HG02642 (cell line): ENCODE results near the gene P2RX6.

Source experiments
- ATAC-seq: cut with Tn5 transposase; IDR thresholded peaks from one replicate; pipeline ENCODE4 v1.9.1; 2021; ENCODE audit warnings: mild to moderate bottlenecking; ENCODE audit not compliant: unreplicated experiment, poor library complexity

P2RX6 gene

DNA sequence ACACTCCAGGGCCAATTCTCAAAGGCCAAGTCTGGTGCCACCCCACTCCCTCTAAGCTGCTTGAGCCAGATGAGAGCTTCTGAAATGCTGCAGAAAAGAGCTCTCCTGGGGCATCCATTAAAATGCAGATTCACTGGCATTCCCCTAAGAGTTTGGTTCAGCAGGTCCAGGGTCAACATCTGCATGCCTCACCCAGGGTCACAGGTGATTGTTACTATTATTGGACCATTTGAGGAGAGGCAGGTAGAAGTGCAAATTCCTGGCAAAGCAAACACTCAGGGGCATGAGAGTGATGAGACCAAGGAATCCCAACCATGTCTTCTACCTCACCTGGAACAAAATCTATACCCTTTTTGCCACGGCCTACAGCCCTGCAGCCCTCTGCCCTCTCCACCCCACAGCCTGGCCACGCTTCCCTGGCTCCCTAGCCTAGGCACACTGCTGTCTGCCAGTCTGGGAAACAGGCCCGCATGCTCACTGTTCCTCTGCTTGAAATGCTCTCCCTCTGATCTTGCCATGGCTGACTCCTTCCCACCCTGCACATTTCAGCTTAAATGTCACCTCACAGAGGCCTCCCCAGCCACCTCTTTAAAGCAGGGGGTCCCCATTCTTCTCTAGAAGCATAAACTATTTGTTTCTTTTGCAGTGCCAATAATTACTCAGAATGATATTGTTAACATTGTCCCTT, 4.4 kb upstream of the P2RX6 start:
- no peak for ATAC-seq

- no peak for ATAC-seq
Observed at GRCh38 chr22:21012446-21013407, 2.2 kb upstream of the P2RX6 start.

GRCh38 chr22:21013657-21014201, 1.2 kb upstream of the P2RX6 start:
- peak; percentile 18 for ATAC-seq

GRCh38 chr22:21014202-21014725, 701 bp upstream of the P2RX6 start:
- peak; percentile 81 for ATAC-seq

DNA sequence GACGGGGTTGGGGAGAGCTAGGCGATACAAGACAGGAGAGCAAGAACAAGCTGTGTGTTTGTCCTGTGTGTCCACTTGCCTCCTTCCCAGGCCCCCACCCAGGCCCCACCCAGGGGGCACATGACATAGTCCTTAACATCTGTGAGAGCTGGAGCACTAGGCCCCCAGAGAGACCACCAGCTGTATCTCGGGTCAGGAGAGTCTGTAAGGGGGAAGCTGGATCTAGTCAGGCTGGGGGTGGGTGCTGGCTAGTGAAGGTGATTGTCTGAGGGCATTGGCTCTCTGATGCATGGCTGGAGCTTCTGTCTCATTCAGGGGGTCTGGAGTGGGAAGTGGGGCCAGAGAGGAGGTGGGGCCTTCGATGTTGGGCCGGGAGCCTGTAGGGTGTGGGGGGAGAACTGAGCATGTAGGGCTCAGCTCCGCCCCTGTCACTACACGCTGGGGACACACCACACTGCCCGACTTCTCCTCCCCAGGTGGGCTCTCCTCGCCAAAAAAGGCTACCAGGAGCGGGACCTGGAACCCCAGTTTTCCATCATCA, 571 bp downstream of the P2RX6 start:
- ATAC-seq, result no peak

GRCh38 chr22:21016644-21017420, 1.9 kb downstream of the P2RX6 start:
- ATAC-seq, result no peak

GRCh38 chr22:21018314-21018713, 3.3 kb downstream of the P2RX6 start:
- ATAC-seq, result no peak

- no peak for ATAC-seq
Observed at GRCh38 chr22:21020802-21021429, 6.0 kb downstream of the P2RX6 start.

DNA sequence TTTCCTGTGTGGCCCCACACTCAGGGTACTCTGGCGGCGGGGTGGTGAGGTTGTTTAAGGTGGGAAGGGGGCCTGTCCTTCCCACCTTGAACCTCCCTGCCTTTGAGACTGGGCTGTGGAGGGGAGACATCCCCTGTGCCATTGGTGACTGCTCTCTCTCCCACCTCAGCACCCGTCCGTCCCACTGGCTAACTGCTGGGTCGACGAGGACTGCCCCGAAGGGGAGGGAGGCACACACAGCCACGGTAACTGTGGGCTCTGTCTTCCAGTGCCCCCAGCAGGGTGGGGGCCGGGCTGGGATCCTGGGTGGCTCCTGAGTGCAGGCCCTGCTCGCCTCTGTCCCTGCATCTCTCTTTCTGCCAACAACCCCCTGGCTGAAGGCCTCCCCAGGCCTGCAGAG, 7.5 kb downstream of the P2RX6 start:
- no peak for ATAC-seq

- no peak for ATAC-seq
Observed at GRCh38 chr22:21022955-21023614, 8.1 kb downstream of the P2RX6 start.

DNA sequence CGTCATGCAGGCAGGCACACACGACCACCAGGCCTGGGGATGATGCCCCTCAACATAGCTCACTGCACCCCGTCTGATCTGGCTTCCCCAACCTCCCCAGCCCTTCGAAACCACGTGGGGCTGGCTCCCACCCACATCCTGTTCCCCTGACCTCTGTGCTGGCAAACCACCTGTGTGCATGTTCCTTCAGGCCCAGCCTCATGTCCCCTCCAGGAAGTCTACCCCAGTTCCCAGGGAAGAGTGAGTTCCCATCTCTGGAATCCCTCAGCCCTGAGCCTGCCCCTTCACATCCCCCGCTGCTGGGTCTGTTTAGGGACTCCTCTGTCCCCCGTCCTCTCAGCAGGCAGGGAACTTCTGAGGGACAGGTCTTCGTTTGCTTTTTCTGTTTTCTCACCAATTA, 10.3 kb downstream of the P2RX6 start:
- ATAC-seq, result no peak

DNA sequence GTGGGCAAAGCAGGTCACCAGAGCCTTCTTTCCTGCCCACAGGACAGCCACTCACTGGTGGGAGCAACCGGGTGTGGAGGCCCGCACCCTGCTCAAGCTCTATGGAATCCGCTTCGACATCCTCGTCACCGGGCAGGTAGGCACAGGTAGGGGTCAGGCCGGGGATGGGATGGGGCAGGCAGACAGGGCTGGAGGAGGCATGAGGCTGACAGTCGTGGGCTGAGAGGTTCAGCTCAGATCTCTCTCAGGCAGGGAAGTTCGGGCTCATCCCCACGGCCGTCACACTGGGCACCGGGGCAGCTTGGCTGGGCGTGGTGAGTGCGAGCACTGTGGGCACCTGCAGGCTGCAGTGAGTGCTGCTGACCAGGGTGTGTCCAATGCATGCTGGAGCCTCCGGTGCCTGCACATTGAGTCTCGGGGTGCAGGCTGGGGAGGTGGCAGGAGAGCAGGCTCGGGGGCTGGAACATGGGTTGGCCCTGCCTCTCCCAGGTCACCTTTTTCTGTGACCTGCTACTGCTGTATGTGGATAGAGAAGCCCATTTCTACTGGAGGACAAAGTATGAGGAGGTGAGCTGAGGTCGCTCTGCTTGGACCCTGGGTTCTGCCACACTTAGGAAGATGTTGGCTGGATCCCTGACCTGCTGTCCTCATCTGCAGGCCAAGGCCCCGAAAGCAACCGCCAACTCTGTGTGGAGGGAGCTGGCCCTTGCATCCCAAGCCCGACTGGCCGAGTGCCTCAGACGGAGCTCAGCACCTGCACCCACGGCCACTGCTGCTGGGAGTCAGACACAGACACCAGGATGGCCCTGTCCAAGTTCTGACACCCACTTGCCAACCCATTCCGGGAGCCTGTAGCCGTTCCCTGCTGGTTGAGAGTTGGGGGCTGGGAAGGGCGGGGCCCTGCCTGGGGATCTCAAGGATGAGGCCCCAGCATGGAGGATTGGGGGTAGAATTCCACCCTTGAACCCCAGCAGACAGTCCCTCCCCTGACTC, 11.1 kb downstream of the P2RX6 start:
- no peak for ATAC-seq

DNA sequence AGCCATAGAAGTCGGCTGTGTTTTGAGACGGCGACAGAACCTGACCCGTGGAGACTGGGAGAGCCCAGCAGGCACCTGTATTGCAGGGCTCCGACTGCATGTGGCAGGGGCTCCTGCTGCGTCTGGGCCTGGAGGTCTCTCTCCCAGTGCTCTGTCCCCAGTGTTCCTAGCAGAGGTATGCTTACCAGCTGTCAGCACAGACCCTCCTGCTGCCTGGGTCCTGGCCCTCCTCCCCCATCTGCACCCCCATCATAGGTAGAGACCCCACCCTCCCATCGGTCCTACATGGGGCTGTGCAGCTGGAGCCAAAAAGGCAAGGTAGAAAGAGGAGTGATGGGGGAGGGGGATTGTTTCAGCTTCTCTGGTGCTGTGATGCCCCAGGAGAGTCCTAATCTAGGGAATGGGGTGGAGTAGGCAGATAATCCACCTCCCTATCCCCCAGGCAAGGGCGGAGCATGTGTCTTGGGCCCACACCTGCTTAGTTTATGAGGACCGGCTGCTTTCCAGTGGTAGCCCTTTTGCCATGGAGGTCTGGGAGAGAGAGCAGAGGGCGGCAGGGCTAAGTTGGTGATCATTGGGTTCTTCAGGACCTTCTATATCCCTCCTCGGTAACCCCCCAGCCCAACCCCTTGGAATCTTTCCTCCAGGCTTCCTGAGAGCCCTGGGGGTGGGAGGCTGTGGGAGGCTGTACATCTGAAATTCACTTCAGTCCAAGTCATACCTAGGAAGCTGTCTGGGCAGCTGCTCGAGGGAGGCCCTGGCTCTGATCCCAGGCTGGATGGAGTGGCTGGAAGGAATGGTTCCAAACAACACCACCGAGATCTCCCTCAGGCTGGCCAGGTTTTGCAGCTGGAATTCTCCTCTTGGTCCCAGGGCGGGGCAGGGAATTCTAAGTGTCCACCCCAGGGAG, 12.1 kb downstream of the P2RX6 start:
- no peak for ATAC-seq

DNA sequence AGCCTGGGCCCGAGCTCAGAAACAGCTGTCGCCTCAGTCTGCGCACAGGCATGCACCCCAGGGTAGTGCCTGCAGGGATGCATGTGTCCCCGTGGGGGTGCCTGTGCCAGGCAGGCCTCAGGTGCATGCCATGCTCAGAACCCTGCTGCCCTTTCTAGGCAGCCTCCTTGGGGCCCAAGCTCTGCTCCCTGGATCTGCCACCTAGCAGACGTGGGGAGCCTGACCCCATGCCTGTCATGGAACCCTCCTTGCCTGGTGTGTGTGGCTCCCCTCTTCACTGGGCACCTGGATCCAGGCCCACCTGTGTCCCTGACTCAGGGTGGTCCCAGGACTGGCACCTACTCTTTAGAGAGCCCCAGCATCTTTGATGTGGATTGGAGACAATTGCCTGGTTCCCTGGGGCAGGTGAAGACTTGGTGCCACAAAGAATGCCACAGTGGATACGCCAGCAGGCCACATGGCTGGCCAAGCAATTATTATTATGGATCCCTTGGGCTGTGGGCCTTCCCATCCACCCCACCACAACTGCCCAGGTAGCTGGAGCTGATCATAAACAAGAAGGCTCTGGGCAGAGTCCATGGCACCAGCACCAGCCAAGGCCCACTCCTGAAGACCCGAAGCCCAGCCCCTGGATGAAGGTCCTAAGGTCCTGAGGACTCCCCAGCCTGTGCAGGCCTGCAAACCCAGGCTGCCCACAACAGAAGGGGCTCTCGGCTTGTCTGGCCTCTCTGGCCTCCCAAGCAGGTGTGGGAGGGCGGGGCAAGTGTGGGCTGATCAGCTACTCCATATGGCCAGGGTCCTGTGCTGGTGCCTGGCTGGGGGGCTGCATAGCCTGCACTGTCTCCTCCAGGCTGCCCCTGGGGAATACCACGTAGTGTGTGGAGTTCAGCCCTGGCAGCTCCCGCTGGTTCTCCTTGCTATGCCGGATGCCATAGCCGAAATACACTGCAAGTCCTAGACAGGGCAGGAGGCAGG, 13.6 kb downstream of the P2RX6 start:
- ATAC-seq, result no peak

DNA sequence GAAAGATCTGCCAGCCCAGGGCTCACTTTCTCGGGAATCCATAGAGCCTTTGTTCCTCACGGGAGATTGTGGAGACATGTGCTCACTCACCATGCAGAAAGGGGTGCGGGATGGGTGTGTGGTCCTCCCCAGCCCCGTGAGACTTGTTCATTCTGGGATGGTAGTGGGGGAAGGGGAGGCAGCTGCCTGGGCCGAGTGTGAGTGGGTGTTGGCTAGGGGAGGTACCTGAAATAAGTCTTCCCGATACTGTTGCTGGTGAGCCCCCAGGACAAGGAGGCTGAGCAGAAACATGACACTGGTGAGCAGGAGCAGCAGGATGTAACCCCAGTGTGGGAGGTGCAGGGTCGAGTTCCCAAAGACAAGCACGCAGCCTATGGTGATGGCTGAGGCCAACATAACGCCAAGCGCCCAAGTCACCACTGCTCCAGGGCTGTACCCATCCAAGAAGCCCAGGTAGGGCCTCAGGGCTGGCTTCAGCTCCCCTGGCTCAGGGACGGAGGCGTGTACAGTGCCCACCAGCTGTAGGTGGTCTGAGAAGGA, 14.6 kb downstream of the P2RX6 start:
- ATAC-seq, result no peak
